BJ (cell line): ENCODE data around the gene MYH6. TPM values are rescaled to one million over a fixed set of nuclear protein-coding genes. Genes with fewer than 3 reads are reported as not detected.

ENCODE experiments used
- CTCF ChIA-PET: fragments of 350-600 bp; formaldehyde crosslinking; extraction: SDS; loops from one replicate; lab custom pipeline; 2021; ENCODE audit warnings: antibody characterized with exemption, inconsistent platforms; lab: Yijun Ruan, JAX
- POLR2A ChIA-PET: fragments of 300-600 bp; sonication (Branson Sonifier 250); formaldehyde crosslinking; extraction: SDS; loops from one replicate; lab custom pipeline; 2021; ENCODE audit warnings: antibody characterized with exemption; lab: Charles Lee
- DNase-seq: peaks from one replicate; pipeline ENCODE4 v3.0.0-alpha.2; 2011; ENCODE audit warnings: low read depth
- H3K27me3 ChIP-seq: 2 replicates; pipeline ENCODE4 v1.6.0; 2011; ENCODE audit warnings: low read length; ENCODE audit not compliant: control insufficient read depth, insufficient read depth
- H3K36me3 ChIP-seq: 2 replicates; pipeline ENCODE4 v1.5.1; 2011; ENCODE audit warnings: low read length; ENCODE audit not compliant: control insufficient read depth, insufficient read depth
- H3K4me3 ChIP-seq: 2 replicates; pipeline ENCODE4 v1.5.1; 2011; ENCODE audit warnings: low read depth, mild to moderate bottlenecking, control low read depth, low read length
- polyA plus RNA-seq: library from polyadenylated mRNA; depleted of rRNA; stranded (reverse); fragments of >200 nt; gene quantifications from 2 replicates; pipeline ENCODE4 v1.2.3, GENCODE V29; 2011
- TF ChIP-seq, protein P1 (sequence below): IDR thresholded peaks from 2 replicates; pipeline ENCODE4 v1.5.1; 2011; ENCODE audit warnings: low read depth, mild to moderate bottlenecking, control low read depth, inconsistent platforms, low read length, moderate library complexity; ENCODE audit not compliant: insufficient read depth

Gene MYH6
- polyA plus RNA-seq, 1 experiment, result not detected

DNA sequence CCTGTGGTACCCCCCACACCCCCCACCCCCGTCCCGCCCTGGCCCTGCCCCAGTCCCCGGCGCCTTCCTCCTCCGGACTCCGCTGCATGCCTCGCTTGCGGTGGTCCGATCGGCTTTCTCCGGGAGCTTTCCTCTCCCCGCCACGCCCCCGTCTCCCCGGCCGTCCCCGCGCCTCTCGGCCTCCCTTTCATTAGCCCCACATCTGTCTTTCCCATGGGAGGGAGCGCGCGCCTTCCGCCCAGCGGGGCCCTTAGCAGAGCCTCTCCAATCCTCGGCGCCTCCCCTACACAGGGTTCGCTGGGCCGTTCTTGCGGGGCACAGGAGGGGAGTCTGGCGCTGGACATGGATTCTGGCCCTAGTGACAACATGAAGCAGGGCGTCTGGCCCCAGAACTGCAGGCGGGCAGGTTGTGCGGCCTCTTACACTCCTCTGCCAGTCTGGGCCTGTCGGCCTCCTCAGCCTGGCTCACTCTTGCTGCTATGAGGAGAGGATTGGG lies 41.6 kb downstream of the MYH6 start:
- Histone ChIP-seq H3K36me3 (no peaks in the 10 kb centered on the region), H3K4me3 (peak overlapping the region; percentile 37), H3K27me3 (peaks cover 18% of the 10 kb centered on the region)
- DNase-seq, result no peak
- TF ChIP-seq, protein P1, sequence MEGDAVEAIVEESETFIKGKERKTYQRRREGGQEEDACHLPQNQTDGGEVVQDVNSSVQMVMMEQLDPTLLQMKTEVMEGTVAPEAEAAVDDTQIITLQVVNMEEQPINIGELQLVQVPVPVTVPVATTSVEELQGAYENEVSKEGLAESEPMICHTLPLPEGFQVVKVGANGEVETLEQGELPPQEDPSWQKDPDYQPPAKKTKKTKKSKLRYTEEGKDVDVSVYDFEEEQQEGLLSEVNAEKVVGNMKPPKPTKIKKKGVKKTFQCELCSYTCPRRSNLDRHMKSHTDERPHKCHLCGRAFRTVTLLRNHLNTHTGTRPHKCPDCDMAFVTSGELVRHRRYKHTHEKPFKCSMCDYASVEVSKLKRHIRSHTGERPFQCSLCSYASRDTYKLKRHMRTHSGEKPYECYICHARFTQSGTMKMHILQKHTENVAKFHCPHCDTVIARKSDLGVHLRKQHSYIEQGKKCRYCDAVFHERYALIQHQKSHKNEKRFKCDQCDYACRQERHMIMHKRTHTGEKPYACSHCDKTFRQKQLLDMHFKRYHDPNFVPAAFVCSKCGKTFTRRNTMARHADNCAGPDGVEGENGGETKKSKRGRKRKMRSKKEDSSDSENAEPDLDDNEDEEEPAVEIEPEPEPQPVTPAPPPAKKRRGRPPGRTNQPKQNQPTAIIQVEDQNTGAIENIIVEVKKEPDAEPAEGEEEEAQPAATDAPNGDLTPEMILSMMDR, result no peak
- ChIA-PET POLR2A (no interaction called here), CTCF (interaction anchor here (0.7 to 1.3 kb wide), 2 partner anchors 10 to 72 kb away, joined by 3 read pairs; partner anchors contain the start of gene CMTM5)

GRCh38 chr14:23365732-23366425 lies 42.2 kb downstream of the MYH6 start:
- H3K27me3 ChIP-seq, result peaks cover 17% of the 10 kb centered on the region
- POLR2A ChIA-PET, result no interaction called here
- no peak for DNase-seq
- no peaks in the 10 kb centered on the region for H3K36me3 ChIP-seq
- CTCF ChIA-PET, result interaction anchor here (0.7 to 1.6 kb wide), 2 partner anchors 14 to 71 kb away, joined by 3 to 7 read pairs; no protein-coding TSS in a partner anchor
- TF ChIP-seq, protein P1, result no peak
- H3K4me3 ChIP-seq, result peak overlapping the region; percentile 37

- DNase-seq, result no peak
- H3K36me3 ChIP-seq, result no peaks in the 10 kb centered on the region; the same call in 1 of the 2 replicates
- TF ChIP-seq, protein P1, result no peak
- ChIA-PET CTCF (interaction anchor here (1.6 kb wide), 1 partner anchor 15 kb away, joined by 7 read pairs; no protein-coding TSS in a partner anchor), POLR2A (no interaction called here)
- peaks cover 12% of the 10 kb centered on the region for H3K27me3 ChIP-seq
- peak within 1 kb of the TSS; percentile 37 for H3K4me3 ChIP-seq
Observed at GRCh38 chr14:23365036-23365731, 42.9 kb downstream of the MYH6 start, which contains the start of gene EFS. Gene EFS (minus strand): TSS chr14:23365172. CDS start chr14:23365025, 147 bp downstream.

DNA sequence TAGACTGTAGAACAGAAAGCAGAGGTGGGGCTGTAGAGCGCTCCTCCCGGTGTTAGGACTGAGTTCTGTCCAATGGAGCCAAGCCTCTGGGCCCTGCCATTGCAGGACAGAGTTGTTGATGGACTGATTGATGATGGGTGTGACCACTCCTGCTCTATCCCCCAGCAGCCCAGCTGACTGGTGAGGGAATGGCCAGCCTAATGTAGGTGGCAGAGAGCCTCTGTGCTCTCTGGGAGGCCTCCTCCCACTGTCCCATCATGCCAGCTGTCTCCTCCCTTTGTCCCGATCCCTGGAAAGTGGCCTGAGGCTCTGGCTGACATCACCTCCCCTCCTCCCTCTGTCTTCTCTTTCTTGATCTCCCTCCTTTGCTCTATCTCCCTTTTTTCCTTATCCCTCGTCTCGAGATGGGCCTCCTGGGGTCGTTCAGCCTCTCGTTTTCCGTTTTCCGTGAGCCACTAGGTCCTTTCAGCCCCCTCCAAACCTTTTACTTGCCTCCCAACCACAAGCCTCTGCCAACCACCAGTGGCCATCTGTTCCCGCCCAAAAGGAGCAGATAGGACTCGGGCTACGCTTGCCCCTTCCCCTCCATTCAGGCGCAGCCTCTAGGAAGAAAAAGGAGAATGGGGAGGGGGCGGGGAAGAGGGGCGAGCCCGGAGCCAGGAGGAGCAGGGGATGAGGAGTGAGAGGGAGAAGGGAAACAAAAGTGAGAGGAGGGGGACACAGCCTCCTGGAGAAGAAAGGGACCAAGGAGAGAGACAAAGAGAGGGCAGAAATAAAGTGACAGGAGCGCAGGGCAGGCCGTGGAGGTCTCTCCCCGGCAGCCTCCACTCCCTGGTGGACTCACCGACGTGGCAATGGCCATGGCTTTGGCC lies 43.7 kb downstream of the MYH6 start:
- Histone ChIP-seq H3K36me3 (peaks cover 1% of the 10 kb centered on the region; the same call in 1 of the 2 replicates), H3K27me3 (peaks cover 10% of the 10 kb centered on the region), H3K4me3 (peak overlapping the region; percentile 37)
- DNase-seq, result no peak
- TF ChIP-seq, protein P1, result no peak
- POLR2A ChIA-PET, result no interaction called here
- CTCF ChIA-PET, result interaction anchor here (0.9 to 1.6 kb wide), 2 partner anchors 16 kb away, joined by 3 to 7 read pairs; no protein-coding TSS in a partner anchor
